ENCODE results near the gene MRPL39. TPM values are rescaled to one million over a fixed set of nuclear protein-coding genes. Genes with fewer than 3 reads are reported as not detected.

The MRPL39 gene
- total RNA-seq, 2 donors from 2014 or later = 43.5 to 55.7 TPM

GRCh38 chr21:25582888-25583287, 24.4 kb downstream of the MRPL39 start:
- Mint-ChIP-seq H3K4me1 (peaks cover 32% of the 10 kb centered on the region), H3K27ac (peak overlapping the region; percentile 85), H3K4me3 (no peak overlapping the region), H3K9me3 (no peaks in the 10 kb centered on the region), H3K27me3 (no peaks in the 10 kb centered on the region), H3K36me3 (ENCODE audit: low read depth) (peaks cover 81% of the 10 kb centered on the region)
- ATAC-seq (replicated peaks) = no peak

GRCh38 chr21:25582164-25582790, 25.0 kb downstream of the MRPL39 start:
- no peak overlapping the region for H3K4me3 Mint-ChIP-seq

GRCh38 chr21:25581582-25581981, 25.7 kb downstream of the MRPL39 start:
- H3K4me3 Mint-ChIP-seq = no peak overlapping the region
- H3K27ac Mint-ChIP-seq = peak overlapping the region; percentile 85
- H3K36me3 Mint-ChIP-seq (ENCODE audit: low read depth) = peaks cover 83% of the 10 kb centered on the region
- H3K27me3 Mint-ChIP-seq = no peaks in the 10 kb centered on the region
- peaks cover 37% of the 10 kb centered on the region for H3K4me1 Mint-ChIP-seq
- H3K9me3 Mint-ChIP-seq = no peaks in the 10 kb centered on the region
- no peak for ATAC-seq (replicated peaks)

More at GRCh38 chr21:25582164-25582790, 25.0 kb downstream of the MRPL39 start:
- Mint-ChIP-seq H3K9me3 (no peaks in the 10 kb centered on the region), H3K27me3 (no peaks in the 10 kb centered on the region), H3K27ac (peak overlapping the region; percentile 85), H3K4me1 (peaks cover 38% of the 10 kb centered on the region), H3K36me3 (ENCODE audit: low read depth) (peaks cover 81% of the 10 kb centered on the region)
- no peak for ATAC-seq (replicated peaks)

GRCh38 chr21:25580912-25581260, 26.4 kb downstream of the MRPL39 start:
- Mint-ChIP-seq H3K4me3 (no peak overlapping the region), H3K27ac (peak overlapping the region; percentile 58), H3K36me3 (ENCODE audit: low read depth) (peaks cover 83% of the 10 kb centered on the region), H3K9me3 (no peaks in the 10 kb centered on the region), H3K27me3 (no peaks in the 10 kb centered on the region), H3K4me1 (peaks cover 39% of the 10 kb centered on the region)
- no peak for ATAC-seq (replicated peaks)

- Mint-ChIP-seq H3K27me3 (no peaks in the 10 kb centered on the region), H3K4me3 (no peak overlapping the region), H3K9me3 (no peaks in the 10 kb centered on the region), H3K36me3 (ENCODE audit: low read depth) (peaks cover 83% of the 10 kb centered on the region), H3K27ac (peak overlapping the region; percentile 69), H3K4me1 (peaks cover 46% of the 10 kb centered on the region)
- ATAC-seq (replicated peaks) = no peak
These were observed 27.9 kb downstream of the MRPL39 start for GRCh38 chr21:25579226-25580013.

- ATAC-seq (replicated peaks) = peak; percentile 52
- H3K4me3 Mint-ChIP-seq = peak overlapping the region; percentile 3
- H3K36me3 Mint-ChIP-seq (ENCODE audit: low read depth) = peaks cover 83% of the 10 kb centered on the region
These were observed 29.0 kb downstream of the MRPL39 start for GRCh38 chr21:25578056-25578961.

GRCh38 chr21:25577424-25578055, 29.7 kb downstream of the MRPL39 start:
- Mint-ChIP-seq H3K36me3 (ENCODE audit: low read depth) (peaks cover 85% of the 10 kb centered on the region), H3K4me1 (peaks cover 45% of the 10 kb centered on the region), H3K27me3 (no peaks in the 10 kb centered on the region), H3K27ac (peak overlapping the region; percentile 77), H3K4me3 (peak overlapping the region; percentile 3), H3K9me3 (no peaks in the 10 kb centered on the region)
- peak; percentile 15 for ATAC-seq (replicated peaks)

More at GRCh38 chr21:25578056-25578961, 29.0 kb downstream of the MRPL39 start:
- H3K27me3 Mint-ChIP-seq = no peaks in the 10 kb centered on the region
- peak overlapping the region; percentile 77 for H3K27ac Mint-ChIP-seq
- peaks cover 44% of the 10 kb centered on the region for H3K4me1 Mint-ChIP-seq
- no peaks in the 10 kb centered on the region for H3K9me3 Mint-ChIP-seq

- Mint-ChIP-seq H3K36me3 (ENCODE audit: low read depth) (peaks cover 97% of the 10 kb centered on the region), H3K9me3 (no peaks in the 10 kb centered on the region)
These were observed 33.7 kb downstream of the MRPL39 start for GRCh38 chr21:25573409-25574206.

GRCh38 chr21:25572861-25573310, 34.4 kb downstream of the MRPL39 start:
- peak; percentile 61 for ATAC-seq (replicated peaks)
- no peaks in the 10 kb centered on the region for H3K27me3 Mint-ChIP-seq
- peak overlapping the region; percentile 88 for H3K4me3 Mint-ChIP-seq
- H3K9me3 Mint-ChIP-seq = no peaks in the 10 kb centered on the region
- peaks cover 61% of the 10 kb centered on the region for H3K4me1 Mint-ChIP-seq
- peaks cover 100% of the 10 kb centered on the region for H3K36me3 Mint-ChIP-seq (ENCODE audit: low read depth)
- peak overlapping the region; percentile 97 for H3K27ac Mint-ChIP-seq

More at GRCh38 chr21:25573409-25574206, 33.7 kb downstream of the MRPL39 start:
- H3K4me1 Mint-ChIP-seq = peaks cover 61% of the 10 kb centered on the region
- H3K27me3 Mint-ChIP-seq = no peaks in the 10 kb centered on the region
- peak; percentile 57 for ATAC-seq (replicated peaks)
- H3K4me3 Mint-ChIP-seq = peak overlapping the region; percentile 88
- peak overlapping the region; percentile 97 for H3K27ac Mint-ChIP-seq

GRCh38 chr21:25571726-25572121, 35.6 kb downstream of the MRPL39 start:
- ATAC-seq (replicated peaks) = no peak

GRCh38 chr21:25569711-25570110, 37.6 kb downstream of the MRPL39 start:
- peak overlapping the region; percentile 88 for H3K4me3 Mint-ChIP-seq
- no peak for ATAC-seq (replicated peaks)
- no peaks in the 10 kb centered on the region for H3K27me3 Mint-ChIP-seq
- H3K27ac Mint-ChIP-seq = peak overlapping the region; percentile 90
- H3K9me3 Mint-ChIP-seq = no peaks in the 10 kb centered on the region
- H3K4me1 Mint-ChIP-seq = peaks cover 53% of the 10 kb centered on the region
- peaks cover 100% of the 10 kb centered on the region for H3K36me3 Mint-ChIP-seq (ENCODE audit: low read depth)

More at GRCh38 chr21:25571726-25572121, 35.6 kb downstream of the MRPL39 start:
- Mint-ChIP-seq H3K27me3 (no peaks in the 10 kb centered on the region), H3K9me3 (no peaks in the 10 kb centered on the region), H3K4me3 (peak overlapping the region; percentile 88), H3K27ac (peak overlapping the region; percentile 97), H3K4me1 (peaks cover 65% of the 10 kb centered on the region), H3K36me3 (ENCODE audit: low read depth) (peaks cover 100% of the 10 kb centered on the region)

GRCh38 chr21:25569084-25569483, 38.2 kb downstream of the MRPL39 start:
- Mint-ChIP-seq H3K4me3 (peak overlapping the region; percentile 88), H3K27ac (peak overlapping the region; percentile 90), H3K9me3 (no peaks in the 10 kb centered on the region), H3K27me3 (no peaks in the 10 kb centered on the region), H3K4me1 (peaks cover 53% of the 10 kb centered on the region), H3K36me3 (ENCODE audit: low read depth) (peaks cover 100% of the 10 kb centered on the region)
- ATAC-seq (replicated peaks) = no peak

GRCh38 chr21:25568246-25568645, 39.0 kb downstream of the MRPL39 start:
- peaks cover 45% of the 10 kb centered on the region for H3K4me1 Mint-ChIP-seq
- H3K27me3 Mint-ChIP-seq = no peaks in the 10 kb centered on the region
- peaks cover 100% of the 10 kb centered on the region for H3K36me3 Mint-ChIP-seq (ENCODE audit: low read depth)
- ATAC-seq (replicated peaks) = no peak
- H3K9me3 Mint-ChIP-seq = no peaks in the 10 kb centered on the region
- H3K4me3 Mint-ChIP-seq = peak overlapping the region; percentile 88
- H3K27ac Mint-ChIP-seq = peak overlapping the region; percentile 90
